ENCODE measurements around the gene CBY2.

- TF ChIP-seq CTCF (IDR thresholded peaks at IDR 0.05), result no peak
- no peak for TF ChIP-seq POLR2A (IDR thresholded peaks at IDR 0.05)
- TF ChIP-seq POLR2AphosphoS5 (IDR thresholded peaks at IDR 0.05), result no peak
These were observed 31.2 kb downstream of the CBY2 start for GRCh38 chr13:45733361-45733760.
